Type B pancreatic cell (in vitro differentiated cells): ENCODE measurements around the gene FGF16. TPM values are rescaled to one million over a fixed set of nuclear protein-coding genes. Genes with fewer than 3 reads are reported as not detected.

ENCODE experiments used
- DNase-seq: peaks from one replicate; pipeline ENCODE4 v3.0.0; 2021; ENCODE audit warnings: mixed read lengths; ENCODE audit not compliant: unreplicated experiment; ENCODE audit errors: extremely low spot score
- H3K27ac Mint-ChIP-seq: 2 replicates; pipeline ENCODE4 v1.8.0; 2021; ENCODE audit warnings: mild to moderate bottlenecking, mixed read lengths
- H3K27me3 Mint-ChIP-seq: 2 replicates; pipeline ENCODE4 v1.8.0; 2021; ENCODE audit warnings: mixed read lengths
- H3K36me3 Mint-ChIP-seq: 2 replicates; pipeline ENCODE4 v1.8.0; 2021; ENCODE audit warnings: mixed read lengths
- H3K4me1 Mint-ChIP-seq: one replicate; pipeline ENCODE4 v1.8.0; 2021; ENCODE audit warnings: mixed read lengths; ENCODE audit not compliant: unreplicated experiment
- H3K4me3 Mint-ChIP-seq: 2 replicates; pipeline ENCODE4 v1.8.0; 2021; ENCODE audit warnings: mild to moderate bottlenecking, mixed read lengths
- H3K9me3 Mint-ChIP-seq: 2 replicates; pipeline ENCODE4 v1.8.0; 2021; ENCODE audit warnings: mixed read lengths
- CTCF ChIP-seq: fragments of 200-600 bp; sonication (generic); conservative IDR thresholded peaks from 2 replicates; pipeline ENCODE4 v1.5.0; 2021; ENCODE audit warnings: antibody characterized with exemption, mild to moderate bottlenecking
- total RNA-seq: library from RNA; stranded (reverse); gene quantifications from 2 replicates; pipeline ENCODE4 v1.2.1, GENCODE V29; 2021; ENCODE audit warnings: low replicate concordance

The FGF16 gene
- total RNA-seq, 1 donor from 2014 or later: not detected

- no peak for TF ChIP-seq CTCF
- no peak overlapping the region for H3K4me3 Mint-ChIP-seq
- no peaks in the 10 kb centered on the region for H3K27me3 Mint-ChIP-seq
- H3K9me3 Mint-ChIP-seq: no peaks in the 10 kb centered on the region
- no peaks in the 10 kb centered on the region for H3K4me1 Mint-ChIP-seq
- H3K36me3 Mint-ChIP-seq: no peaks in the 10 kb centered on the region
- H3K27ac Mint-ChIP-seq: no peak overlapping the region
- no peak for DNase-seq
Observed at GRCh38 chrX:77415882-77416281, 31.3 kb upstream of the FGF16 start.

- no peak for TF ChIP-seq CTCF
- DNase-seq: no peak
- Mint-ChIP-seq H3K4me1 (no peaks in the 10 kb centered on the region), H3K36me3 (no peaks in the 10 kb centered on the region), H3K27ac (no peak overlapping the region), H3K27me3 (no peaks in the 10 kb centered on the region), H3K9me3 (no peaks in the 10 kb centered on the region), H3K4me3 (no peak overlapping the region)
Observed at GRCh38 chrX:77422891-77423648, 24.1 kb upstream of the FGF16 start.

GRCh38 chrX:77426811-77427210 lies 20.4 kb upstream of the FGF16 start:
- no peak overlapping the region for H3K27ac Mint-ChIP-seq
- no peak overlapping the region for H3K4me3 Mint-ChIP-seq
- H3K27me3 Mint-ChIP-seq: no peaks in the 10 kb centered on the region
- no peak for TF ChIP-seq CTCF
- H3K4me1 Mint-ChIP-seq: no peaks in the 10 kb centered on the region
- no peaks in the 10 kb centered on the region for H3K9me3 Mint-ChIP-seq
- H3K36me3 Mint-ChIP-seq: no peaks in the 10 kb centered on the region
- DNase-seq: no peak

- Mint-ChIP-seq H3K27ac (no peak overlapping the region), H3K27me3 (no peaks in the 10 kb centered on the region), H3K36me3 (no peaks in the 10 kb centered on the region), H3K4me1 (no peaks in the 10 kb centered on the region), H3K9me3 (no peaks in the 10 kb centered on the region), H3K4me3 (no peak overlapping the region)
- TF ChIP-seq CTCF: no peak
- DNase-seq: no peak
Observed at GRCh38 chrX:77427611-77428010, 19.6 kb upstream of the FGF16 start.

GRCh38 chrX:77428551-77428950 lies 18.6 kb upstream of the FGF16 start:
- no peak for DNase-seq
- H3K4me1 Mint-ChIP-seq: no peaks in the 10 kb centered on the region
- no peaks in the 10 kb centered on the region for H3K9me3 Mint-ChIP-seq
- TF ChIP-seq CTCF: no peak
- no peak overlapping the region for H3K4me3 Mint-ChIP-seq
- H3K36me3 Mint-ChIP-seq: no peaks in the 10 kb centered on the region
- H3K27me3 Mint-ChIP-seq: no peaks in the 10 kb centered on the region
- no peak overlapping the region for H3K27ac Mint-ChIP-seq
